DOHH2 (cell line): Measurements from ENCODE around the gene GLRX.

ENCODE experiments used
- H3F3A ChIP-seq: fragments of 200-600 bp; sonication (generic), shearing (Covaris generic); 2 replicates; pipeline ENCODE4 v1.6.0; 2016; ENCODE audit warnings: antibody characterized with exemption, mild to moderate bottlenecking; ENCODE audit not compliant: control insufficient read depth, insufficient read depth
- H3K27ac ChIP-seq: fragments of 200-600 bp; sonication (generic); 2 replicates; pipeline ENCODE4 v1.5.1; 2014; ENCODE audit warnings: low read depth, mild to moderate bottlenecking, low read length, moderate library complexity
- H3K27me3 ChIP-seq: fragments of 200-600 bp; sonication (generic); 2 replicates; pipeline ENCODE4 v1.6.1; 2014; ENCODE audit warnings: mild to moderate bottlenecking, low read length, mixed read lengths; ENCODE audit not compliant: control insufficient read depth
- H3K36me3 ChIP-seq: fragments of 200-600 bp; sonication (generic); 2 replicates; pipeline ENCODE4 v1.6.1; 2014; ENCODE audit warnings: mild to moderate bottlenecking, low read length, moderate library complexity, mixed read lengths; ENCODE audit not compliant: control insufficient read depth
- H3K4me1 ChIP-seq: fragments of 200-600 bp; sonication (generic); 2 replicates; pipeline ENCODE4 v1.6.1; 2014; ENCODE audit warnings: mild to moderate bottlenecking, low read length, mixed read lengths; ENCODE audit not compliant: control insufficient read depth
- H3K4me2 ChIP-seq: fragments of 200-600 bp; sonication (generic); 2 replicates; pipeline ENCODE4 v1.6.0; 2014; ENCODE audit warnings: mild to moderate bottlenecking, low read length, moderate library complexity
- H3K4me3 ChIP-seq: fragments of 200-600 bp; sonication (generic); 2 replicates; pipeline ENCODE4 v1.5.1; 2014; ENCODE audit warnings: mild to moderate bottlenecking, low read length, mixed read lengths
- H3K79me2 ChIP-seq: fragments of 200-600 bp; sonication (generic); 2 replicates; pipeline ENCODE4 v1.6.1; 2014; ENCODE audit warnings: mild to moderate bottlenecking, low read length, mixed read lengths; ENCODE audit not compliant: control insufficient read depth
- H3K9me2 ChIP-seq: fragments of 200-600 bp; sonication (generic); replicated peaks from 2 replicates; pipeline ENCODE4 v1.6.1; 2014; ENCODE audit warnings: mild to moderate bottlenecking, low read length, mixed read lengths; ENCODE audit not compliant: control insufficient read depth
- H3K9me3 ChIP-seq: fragments of 200-600 bp; sonication (generic); 2 replicates; pipeline ENCODE4 v1.6.1; 2014; ENCODE audit warnings: antibody characterized with exemption, low read length, mixed read lengths; ENCODE audit not compliant: control insufficient read depth, insufficient read depth
- H4K20me1 ChIP-seq: fragments of 200-600 bp; sonication (generic); 2 replicates; pipeline ENCODE4 v1.6.0; 2014; ENCODE audit warnings: low read depth, mild to moderate bottlenecking, antibody characterized with exemption, low read length, moderate library complexity; ENCODE audit not compliant: control insufficient read depth, insufficient read depth
- CTCF ChIP-seq: fragments of 200-600 bp; sonication (generic); IDR thresholded peaks from one replicate; pipeline ENCODE4 v1.5.1; 2014; ENCODE audit warnings: antibody characterized with exemption, mild to moderate bottlenecking, low read depth, low read length; ENCODE audit not compliant: poor library complexity, severe bottlenecking
- EZH2phosphoT487 ChIP-seq: fragments of 200-600 bp; sonication (generic); IDR thresholded peaks from 2 replicates; pipeline ENCODE4 v1.6.1; 2017; ENCODE audit warnings: borderline replicate concordance, mild to moderate bottlenecking, antibody characterized with exemption, low read length, moderate library complexity, mixed read lengths

GLRX gene

GRCh38 chr5:95823738-95824609 is 1.4 kb upstream of the GLRX start:
- Histone ChIP-seq H3K79me2 (peaks cover 30% of the 10 kb centered on the region), H3K27me3 (no peaks in the 10 kb centered on the region), H3F3A (peaks cover 5% of the 10 kb centered on the region), H3K9me2 (no peaks in the 10 kb centered on the region), H3K9me3 (no peaks in the 10 kb centered on the region), H3K27ac (peak overlapping the region; percentile 64; the same call in 1 of the 2 replicates), H3K36me3 (no peaks in the 10 kb centered on the region; the same call in 1 of the 2 replicates), H3K4me3 (peak overlapping the region; percentile 82), H4K20me1 (no peaks in the 10 kb centered on the region), H3K4me2 (peak overlapping the region; percentile 92), H3K4me1 (peaks cover 52% of the 10 kb centered on the region)
- no peak for TF ChIP-seq CTCF
- TF ChIP-seq EZH2phosphoT487: no peak

- Histone ChIP-seq H3K4me3 (peak overlapping the region; percentile 82), H3K27me3 (no peaks in the 10 kb centered on the region), H3F3A (peaks cover 5% of the 10 kb centered on the region), H3K4me2 (peak overlapping the region; percentile 92), H3K79me2 (peaks cover 37% of the 10 kb centered on the region), H4K20me1 (no peaks in the 10 kb centered on the region), H3K4me1 (peaks cover 59% of the 10 kb centered on the region), H3K36me3 (no peaks in the 10 kb centered on the region; the same call in 1 of the 2 replicates), H3K27ac (peak overlapping the region; percentile 64), H3K9me2 (no peaks in the 10 kb centered on the region), H3K9me3 (no peaks in the 10 kb centered on the region)
- TF ChIP-seq CTCF: no peak
These were observed 752 bp upstream of the GLRX start for GRCh38 chr5:95823218-95823737.

GRCh38 chr5:95822043-95822541 is 434 bp downstream of the GLRX start:
- H3K4me2 ChIP-seq: peak overlapping the region; percentile 92
- H3K79me2 ChIP-seq: peaks cover 49% of the 10 kb centered on the region
- H3K27me3 ChIP-seq: no peaks in the 10 kb centered on the region
- peaks cover 5% of the 10 kb centered on the region for H3F3A ChIP-seq
- no peaks in the 10 kb centered on the region for H3K9me3 ChIP-seq
- peaks cover 4% of the 10 kb centered on the region for H3K36me3 ChIP-seq
- no peaks in the 10 kb centered on the region for H4K20me1 ChIP-seq
- peak overlapping the region; percentile 64 for H3K27ac ChIP-seq
- TF ChIP-seq CTCF: no peak
- TF ChIP-seq EZH2phosphoT487: no peak
- H3K9me2 ChIP-seq: no peaks in the 10 kb centered on the region
- H3K4me1 ChIP-seq: peaks cover 71% of the 10 kb centered on the region
- H3K4me3 ChIP-seq: peak overlapping the region; percentile 82
